ENCODE data around the gene C4A.

DNA sequence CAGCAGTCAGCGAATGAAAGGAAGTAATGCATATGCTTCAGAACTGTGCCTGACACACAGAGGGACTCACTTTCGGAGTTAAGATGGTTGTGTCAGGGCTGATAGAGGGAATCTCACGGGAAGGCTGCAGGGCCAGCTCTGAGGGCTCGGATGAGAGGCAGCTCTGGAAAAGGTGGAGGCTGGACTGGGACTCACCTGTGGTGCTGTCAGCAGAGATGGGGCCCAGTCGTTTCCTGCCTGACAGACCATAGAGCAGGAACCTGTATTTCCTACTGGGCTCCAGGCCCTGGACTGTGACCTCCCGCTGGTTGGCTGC is 65.6 kb downstream of the C4A start:
- TF ChIP-seq ELF4 (IDR thresholded peaks at IDR 0.05) (no peak), HDGF (IDR thresholded peaks at IDR 0.05; ENCODE audit: borderline replicate concordance) (no peak)
- TF ChIP-seq, protein P1, sequence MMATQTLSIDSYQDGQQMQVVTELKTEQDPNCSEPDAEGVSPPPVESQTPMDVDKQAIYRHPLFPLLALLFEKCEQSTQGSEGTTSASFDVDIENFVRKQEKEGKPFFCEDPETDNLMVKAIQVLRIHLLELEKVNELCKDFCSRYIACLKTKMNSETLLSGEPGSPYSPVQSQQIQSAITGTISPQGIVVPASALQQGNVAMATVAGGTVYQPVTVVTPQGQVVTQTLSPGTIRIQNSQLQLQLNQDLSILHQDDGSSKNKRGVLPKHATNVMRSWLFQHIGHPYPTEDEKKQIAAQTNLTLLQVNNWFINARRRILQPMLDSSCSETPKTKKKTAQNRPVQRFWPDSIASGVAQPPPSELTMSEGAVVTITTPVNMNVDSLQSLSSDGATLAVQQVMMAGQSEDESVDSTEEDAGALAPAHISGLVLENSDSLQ (IDR thresholded peaks at IDR 0.05): no peak
